NCI-H2227 (cell line): ENCODE measurements around the gene OSBPL5.

Source experiments
- DNase-seq: peaks from one replicate; lab custom pipeline; 2025; ENCODE audit not compliant: unreplicated experiment; lab: John Stamatoyannopoulos, UW

Gene OSBPL5

GRCh38 chr11:3105791-3106735 lies 59.0 kb downstream of the OSBPL5 start:
- DNase-seq = no peak

GRCh38 chr11:3104961-3105790 lies 59.9 kb downstream of the OSBPL5 start:
- DNase-seq = no peak

GRCh38 chr11:3104051-3104714 lies 60.9 kb downstream of the OSBPL5 start:
- DNase-seq = no peak

GRCh38 chr11:3103076-3103475 lies 62.0 kb downstream of the OSBPL5 start:
- DNase-seq = no peak

- DNase-seq = no peak
Measured at GRCh38 chr11:3102641-3102921, 62.5 kb downstream of the OSBPL5 start.

GRCh38 chr11:3101921-3102640 lies 63.0 kb downstream of the OSBPL5 start:
- DNase-seq = no peak

- DNase-seq = no peak
Measured at GRCh38 chr11:3099178-3099577, 65.9 kb downstream of the OSBPL5 start.

- DNase-seq = no peak
Measured at GRCh38 chr11:3096909-3097530, 68.1 kb downstream of the OSBPL5 start.

GRCh38 chr11:3095712-3096361 lies 69.3 kb downstream of the OSBPL5 start:
- no peak for DNase-seq

- DNase-seq = no peak
Measured at GRCh38 chr11:3094223-3094824, 70.8 kb downstream of the OSBPL5 start.

GRCh38 chr11:3093281-3094191 lies 71.6 kb downstream of the OSBPL5 start:
- DNase-seq = no peak

- DNase-seq = no peak
Measured at GRCh38 chr11:3092603-3093141, 72.4 kb downstream of the OSBPL5 start.

GRCh38 chr11:3091846-3092602 lies 73.1 kb downstream of the OSBPL5 start:
- peak; percentile 82 for DNase-seq

- DNase-seq = no peak
Measured at GRCh38 chr11:3091081-3091845, 73.8 kb downstream of the OSBPL5 start.

GRCh38 chr11:3090096-3090901 lies 74.8 kb downstream of the OSBPL5 start:
- no peak for DNase-seq
